EL (cell line): ENCODE measurements around the gene LY6G6F.
"Not testable (repeated sequence)": the region's sequence is repeated elsewhere in the genome, so short reads cannot be mapped to it uniquely, and the experiment has no call there.

Source experiments
- DNase-seq: peaks from one replicate; pipeline ENCODE4 v3.0.0-alpha.2; 2016

The LY6G6F gene

DNA sequence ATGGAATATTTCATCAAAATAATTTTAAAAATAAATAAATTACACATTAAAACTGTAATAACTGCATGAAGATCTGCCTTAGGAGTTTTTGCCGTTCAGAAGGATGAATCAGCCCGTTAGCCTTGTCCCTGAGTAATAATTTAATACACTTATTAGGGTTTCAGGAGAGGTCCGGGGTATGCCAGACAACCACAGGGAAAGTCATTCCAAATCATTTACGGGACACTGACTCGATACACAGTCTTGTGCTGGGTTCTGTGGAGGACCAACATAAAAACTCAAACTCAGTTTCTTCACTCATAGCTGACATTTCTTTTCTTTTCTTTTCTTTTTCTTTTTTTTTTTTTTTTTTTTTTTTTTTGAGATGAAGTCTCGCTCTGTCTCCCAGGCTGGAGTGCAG is 735 bp upstream of the LY6G6F start:
- DNase-seq: peak; percentile 28

DNA sequence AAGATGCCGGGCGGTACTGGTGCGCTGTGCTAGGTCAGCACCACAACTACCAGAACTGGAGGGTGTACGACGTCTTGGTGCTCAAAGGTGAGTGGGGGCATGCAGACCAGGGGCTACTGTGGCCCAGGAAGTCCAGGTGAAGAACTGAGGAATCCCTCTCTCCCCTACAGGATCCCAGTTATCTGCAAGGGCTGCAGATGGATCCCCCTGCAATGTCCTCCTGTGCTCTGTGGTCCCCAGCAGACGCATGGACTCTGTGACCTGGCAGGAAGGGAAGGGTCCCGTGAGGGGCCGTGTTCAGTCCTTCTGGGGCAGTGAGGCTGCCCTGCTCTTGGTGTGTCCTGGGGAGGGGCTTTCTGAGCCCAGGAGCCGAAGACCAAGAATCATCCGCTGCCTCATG is 1.0 kb downstream of the LY6G6F start:
- DNase-seq: no peak

DNA sequence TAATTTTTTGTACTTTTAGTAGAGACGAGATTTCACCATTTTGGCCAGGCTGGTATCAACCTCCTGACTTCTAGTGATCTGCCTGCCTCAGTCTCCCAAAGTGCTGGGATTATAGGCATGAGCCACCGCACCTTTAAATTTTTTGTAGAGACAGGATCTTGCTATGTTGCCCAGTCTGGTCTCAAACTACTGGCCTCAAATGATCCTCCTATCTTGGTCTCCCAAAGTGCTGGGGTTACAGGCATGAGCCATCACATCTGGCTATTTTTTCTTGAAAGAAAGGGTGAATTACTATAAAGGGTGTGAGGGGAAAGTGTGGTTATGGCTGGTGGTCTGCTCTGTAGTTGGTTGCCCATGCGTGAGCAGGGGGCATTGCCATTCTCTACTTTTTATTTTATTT is 1.6 kb downstream of the LY6G6F start:
- no peak for DNase-seq

DNA sequence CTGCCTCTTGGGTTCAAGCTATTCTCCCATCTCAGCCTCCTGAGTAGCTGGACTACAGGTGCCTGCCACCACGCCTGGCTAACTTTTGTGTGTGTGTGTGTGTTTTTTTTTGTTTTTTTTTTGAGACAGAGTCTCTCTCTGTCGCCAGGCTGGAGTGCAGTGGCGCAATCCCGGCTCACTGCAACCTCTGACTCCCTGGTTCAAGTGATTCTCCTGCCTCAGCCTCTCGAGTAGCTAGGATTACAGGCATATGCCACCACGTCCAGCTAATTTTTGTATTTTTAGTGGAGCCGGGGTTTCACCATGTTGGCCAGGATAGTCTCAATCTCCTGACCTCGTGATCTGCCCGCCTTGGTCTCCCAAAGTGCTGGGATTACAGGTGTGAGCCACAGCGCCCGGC is 2.5 kb downstream of the LY6G6F start:
- not testable (repeated sequence) for DNase-seq

DNA sequence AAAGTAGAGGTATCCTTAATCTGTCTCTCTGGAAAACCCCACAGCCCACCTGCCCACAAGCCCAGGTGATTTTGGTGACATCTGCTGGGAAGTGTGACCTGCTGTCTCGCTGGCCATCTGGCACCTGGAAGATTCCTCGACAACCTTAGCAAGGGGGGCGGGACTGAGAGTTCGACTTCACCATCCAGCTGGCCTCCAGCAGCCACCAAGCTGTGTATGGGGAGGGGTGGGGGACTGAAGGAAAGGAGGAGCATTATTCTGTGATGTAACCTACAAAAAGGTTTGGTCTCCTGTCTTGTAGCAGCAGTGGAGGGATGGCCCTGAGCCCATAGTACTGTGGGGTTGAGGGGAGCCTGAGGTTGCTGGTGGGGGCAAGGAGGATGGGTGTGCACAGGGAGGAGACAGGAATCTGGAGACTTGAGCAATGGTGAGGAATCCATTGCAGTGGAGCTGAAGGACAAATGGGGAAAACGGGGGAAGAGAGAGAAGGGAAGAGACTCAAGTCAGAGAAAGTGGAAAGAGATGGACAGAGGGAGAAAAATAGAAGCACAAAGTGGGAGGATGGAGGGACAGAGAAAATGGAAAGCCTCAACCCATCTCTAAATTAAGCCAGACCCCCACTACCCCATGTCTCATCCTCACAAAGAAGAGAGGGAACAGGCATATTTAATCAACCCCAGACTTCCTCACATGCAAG is 4.0 kb downstream of the LY6G6F start:
- no peak for DNase-seq

DNA sequence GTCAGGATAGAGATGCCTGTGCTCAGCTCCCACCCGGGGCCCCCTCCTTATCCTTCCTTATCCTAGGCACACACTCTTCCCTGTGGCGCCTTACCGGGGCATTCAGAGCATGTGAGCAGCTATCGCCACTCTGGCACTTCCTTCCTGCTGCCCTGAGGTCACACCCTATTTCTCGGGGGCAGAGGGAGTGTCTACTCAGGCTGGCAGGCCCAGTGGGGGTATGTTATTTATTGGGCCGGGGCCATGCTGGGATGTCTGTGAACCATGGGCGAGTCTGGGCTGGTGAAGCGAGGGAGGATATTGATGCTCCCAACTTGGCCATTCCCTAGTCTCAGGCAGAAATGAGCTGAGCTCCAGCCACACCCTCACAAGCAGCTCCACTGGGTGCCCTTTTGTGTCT is 4.6 kb downstream of the LY6G6F start:
- DNase-seq: no peak

DNA sequence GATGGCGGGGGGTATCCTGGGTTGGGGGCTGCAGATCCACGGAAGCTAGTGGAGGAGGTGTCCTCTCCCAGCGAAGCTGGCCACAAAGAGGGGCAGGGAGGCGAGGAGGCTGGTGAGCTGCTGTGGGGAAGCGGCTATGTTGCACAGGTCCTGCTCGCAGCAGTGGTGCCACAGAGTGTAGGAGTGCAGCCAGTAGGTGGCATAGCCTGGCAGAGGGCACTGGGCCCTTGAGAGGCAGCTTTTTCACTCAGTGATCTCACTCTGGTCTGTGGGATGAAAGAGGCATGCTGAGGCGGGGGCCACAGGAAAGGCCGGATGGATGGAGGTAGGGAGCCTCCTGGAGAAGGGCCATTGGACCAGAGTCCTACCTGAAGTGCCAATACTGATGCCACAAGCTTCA is 5.6 kb downstream of the LY6G6F start:
- no peak for DNase-seq

DNA sequence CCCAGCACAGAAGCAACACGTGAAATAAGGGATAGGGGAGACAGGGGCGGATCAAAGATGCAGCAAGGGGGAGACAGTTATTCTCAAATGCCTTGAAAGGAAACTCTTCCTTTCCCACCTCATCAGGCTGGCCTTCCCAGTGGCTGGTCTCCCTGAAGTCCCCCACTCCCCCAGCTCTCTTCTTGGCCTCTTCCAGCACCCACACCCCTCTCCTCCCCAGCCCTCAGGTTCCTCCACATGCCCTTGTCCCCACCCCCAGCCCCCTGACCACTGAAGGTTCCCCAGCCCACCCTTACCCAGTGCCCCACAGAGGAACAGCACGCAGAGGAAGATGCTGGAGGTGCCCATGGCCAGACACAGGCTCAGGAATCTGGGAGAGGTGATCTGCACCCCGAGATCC is 6.8 kb downstream of the LY6G6F start:
- no peak for DNase-seq

DNA sequence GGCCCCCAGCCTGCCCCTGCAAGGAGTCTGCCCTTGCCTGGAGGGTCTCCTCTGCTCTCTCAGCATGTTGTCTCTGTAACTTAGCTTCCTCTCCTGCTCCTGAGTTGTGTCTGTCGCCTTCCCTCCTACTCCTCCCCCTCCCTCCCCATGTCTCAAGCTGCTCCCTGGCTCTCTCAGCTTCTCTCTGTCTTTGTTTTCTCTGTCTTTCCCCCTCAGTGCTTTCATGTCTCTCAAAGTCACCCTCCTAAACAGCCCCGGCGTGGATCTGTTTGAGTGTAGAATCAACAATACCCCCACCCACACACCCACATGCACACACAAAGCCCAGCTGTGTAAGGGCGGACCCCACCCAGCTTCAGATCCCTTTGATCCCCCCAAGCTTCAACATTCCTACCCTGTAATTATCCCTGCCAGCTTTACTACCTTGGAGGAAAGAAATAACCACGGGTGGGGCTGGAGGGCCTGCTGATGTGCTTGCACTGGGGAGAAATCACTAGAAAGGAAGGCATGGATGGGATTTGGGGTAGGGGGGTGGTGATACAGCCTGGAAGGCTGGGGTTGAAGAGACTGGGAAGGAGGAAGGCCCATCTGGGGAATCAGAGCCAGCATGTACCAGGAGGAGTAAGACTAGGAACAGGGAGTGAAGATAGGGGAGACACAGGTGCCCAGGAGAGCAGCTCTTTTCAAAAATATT is 7.5 kb downstream of the LY6G6F start:
- DNase-seq: no peak

DNA sequence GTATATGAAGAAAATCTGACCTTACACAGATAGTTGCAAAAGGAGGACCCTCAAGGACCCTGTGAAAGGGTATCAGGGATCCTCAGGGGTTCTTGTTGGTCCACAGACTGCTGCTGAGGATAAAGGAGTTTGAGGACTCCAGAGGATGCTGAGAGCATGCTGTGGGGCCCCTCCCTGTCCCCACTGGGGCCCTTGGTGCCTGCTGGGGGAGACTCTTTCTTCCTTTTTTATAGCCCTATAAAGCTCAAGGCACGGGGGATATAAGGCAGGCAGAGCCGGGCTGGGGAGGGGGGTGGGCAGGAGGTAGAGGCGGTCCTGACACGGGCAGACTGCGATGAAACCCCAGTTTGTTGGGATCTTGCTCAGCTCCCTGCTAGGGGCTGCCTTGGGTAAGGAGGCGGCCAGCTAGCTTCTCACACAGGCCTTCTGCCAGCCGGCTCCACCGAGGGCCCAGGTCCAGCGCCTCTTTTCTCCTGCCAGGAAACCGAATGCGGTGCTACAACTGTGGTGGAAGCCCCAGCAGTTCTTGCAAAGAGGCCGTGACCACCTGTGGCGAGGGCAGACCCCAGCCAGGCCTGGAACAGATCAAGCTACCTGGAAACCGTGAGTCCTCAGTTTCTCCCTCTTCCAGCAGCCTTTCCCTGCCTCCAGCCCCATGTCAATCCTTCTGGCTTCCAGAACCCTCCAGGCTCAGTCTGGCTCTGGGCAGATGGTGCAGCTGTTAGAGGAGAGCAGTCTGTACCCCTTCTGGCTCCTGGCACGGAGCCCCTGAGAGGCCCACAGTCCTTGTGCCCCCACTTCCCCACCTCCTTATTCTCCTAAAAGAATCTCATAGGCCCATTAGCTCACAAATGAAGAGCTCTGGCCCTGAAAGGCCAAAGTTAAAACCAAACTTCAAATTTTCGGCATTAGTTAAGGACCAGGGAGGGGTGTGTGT is 8.6 kb downstream of the LY6G6F start, which contains the start of gene LY6G6D:
Gene LY6G6D (plus strand): TSS at position 327 of the 937 bp plus-strand sequence. CDS start 8 bp downstream, at position 335.
- no peak for DNase-seq

DNA sequence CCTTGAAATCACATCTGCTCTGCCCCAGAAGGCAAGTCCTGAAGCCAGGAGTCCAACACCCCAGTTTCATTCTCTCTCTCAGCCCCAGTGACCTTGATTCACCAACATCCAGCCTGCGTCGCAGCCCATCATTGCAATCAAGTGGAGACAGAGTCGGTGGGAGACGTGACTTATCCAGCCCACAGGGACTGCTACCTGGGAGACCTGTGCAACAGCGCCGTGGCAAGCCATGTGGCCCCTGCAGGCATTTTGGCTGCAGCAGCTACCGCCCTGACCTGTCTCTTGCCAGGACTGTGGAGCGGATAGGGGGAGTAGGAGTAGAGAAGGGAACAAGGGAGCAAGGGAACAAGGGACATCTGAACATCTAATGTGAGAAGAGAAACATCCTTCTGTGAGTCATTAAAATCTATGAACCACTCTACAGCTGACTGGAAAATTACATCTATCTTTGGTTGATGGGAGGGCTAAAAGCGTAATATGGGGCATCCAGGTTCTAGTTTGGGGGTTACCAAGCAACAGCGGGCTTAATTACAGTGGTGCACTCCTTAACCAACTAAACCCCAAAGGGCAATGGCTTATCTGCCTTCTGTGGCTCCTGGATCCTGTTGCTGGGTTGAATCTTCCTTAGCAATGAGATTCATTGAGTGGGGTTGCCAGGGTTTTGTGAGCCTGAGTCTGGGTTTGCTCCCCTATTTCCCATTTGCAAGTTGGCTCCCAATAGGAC is 11.0 kb downstream of the LY6G6F start:
- DNase-seq: no peak

DNA sequence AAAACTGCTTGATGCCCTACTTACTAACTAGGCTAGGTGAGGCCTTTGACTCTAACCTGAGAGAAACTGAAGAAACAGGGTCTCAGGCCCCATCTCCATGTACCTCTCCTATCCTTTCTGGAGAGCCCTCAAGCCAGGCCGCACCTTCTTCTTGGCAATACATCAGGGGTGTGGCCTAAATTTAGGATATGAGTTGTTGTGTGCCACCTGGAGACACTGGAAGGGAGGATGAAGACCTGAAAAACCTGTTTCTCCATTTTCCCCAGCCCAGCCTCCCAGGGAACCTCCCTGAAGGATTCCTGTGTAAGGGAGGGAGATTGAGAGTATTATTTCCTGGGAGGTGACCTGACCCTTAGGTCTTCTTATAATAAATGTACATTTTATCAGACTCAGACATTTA is 11.6 kb downstream of the LY6G6F start:
- DNase-seq: no peak

DNA sequence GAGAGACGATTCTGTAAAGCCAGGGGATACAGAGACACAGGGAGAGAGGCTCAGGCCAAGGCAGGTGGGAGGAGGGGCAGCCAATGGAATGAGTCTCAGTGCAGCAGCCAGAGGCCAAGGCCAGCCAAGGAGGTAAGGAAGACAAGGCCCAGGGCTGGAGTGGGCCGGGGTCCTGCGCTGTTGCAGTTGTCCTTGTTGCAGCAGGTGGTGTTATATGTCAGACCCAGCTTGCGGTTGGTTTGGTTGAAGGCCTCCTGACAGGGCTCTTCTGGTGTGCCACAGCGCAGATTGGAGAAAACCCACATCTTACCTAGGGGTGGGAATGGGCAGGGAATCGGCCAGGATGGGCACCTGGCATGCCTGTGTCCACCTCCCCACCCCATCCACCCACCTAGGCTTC is 12.3 kb downstream of the LY6G6F start:
- no peak for DNase-seq

DNA sequence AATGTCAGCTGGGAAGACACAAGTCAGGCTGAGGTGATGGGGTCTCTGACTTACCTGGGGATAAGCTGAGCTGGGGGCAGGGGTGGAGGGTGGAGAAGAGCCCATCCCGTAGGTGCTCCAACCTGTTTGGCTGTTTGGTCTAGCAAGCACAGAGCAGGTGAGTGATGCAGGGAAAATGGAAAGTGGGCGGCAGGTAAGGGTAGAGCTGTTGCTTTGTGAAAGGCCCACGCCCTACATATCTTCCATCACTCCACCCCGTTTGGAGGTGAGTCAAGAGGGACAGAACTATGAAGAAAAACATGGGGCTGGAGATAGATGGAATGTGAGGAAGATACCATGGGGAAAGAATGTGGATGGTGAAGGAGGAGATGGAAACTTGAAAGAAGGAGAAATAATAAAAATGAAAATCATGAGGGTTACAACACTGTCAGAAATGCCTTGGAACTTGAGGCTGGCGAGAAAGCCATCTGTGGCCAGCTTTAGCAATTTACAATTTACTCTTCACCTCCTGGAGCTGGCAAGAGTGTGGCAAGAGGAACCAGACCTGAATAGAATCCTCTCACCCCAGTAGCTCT is 13.6 kb downstream of the LY6G6F start:
- no peak for DNase-seq

DNA sequence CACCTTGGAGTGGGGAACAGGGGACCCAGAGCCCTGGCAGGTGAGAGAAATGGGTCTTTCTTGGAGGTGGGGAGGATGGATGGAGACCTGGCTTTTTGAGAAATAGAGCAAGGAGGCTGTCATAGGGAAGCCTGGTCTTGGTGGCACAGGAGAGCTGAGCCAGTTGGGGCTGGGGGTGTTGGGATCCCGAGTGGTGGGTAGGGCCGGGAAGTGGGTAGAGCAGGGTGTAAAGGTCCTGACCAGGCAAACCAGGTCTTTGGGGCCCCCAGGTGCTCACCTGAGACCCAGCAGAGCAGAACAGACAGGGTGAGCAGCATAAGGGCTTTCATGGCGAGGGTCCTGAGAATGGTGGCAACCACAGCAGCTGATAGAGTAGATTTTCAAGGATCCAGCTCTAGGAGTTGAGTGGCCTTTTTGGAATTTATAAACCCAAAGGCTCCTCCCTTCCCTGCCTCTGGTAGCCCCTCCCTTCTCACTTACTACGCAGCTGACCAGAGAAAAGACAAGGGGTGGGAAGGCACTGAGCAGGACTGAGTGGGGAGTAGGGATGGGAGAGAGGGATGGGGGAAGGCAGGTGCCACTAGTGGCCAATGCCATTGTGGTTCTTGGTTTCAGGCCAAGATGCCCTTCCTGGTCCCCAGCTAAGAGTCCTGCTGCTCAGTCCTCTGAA is 14.8 kb downstream of the LY6G6F start, which contains the start of gene LY6G6C:
Gene LY6G6C (minus strand): TSS at position 396 of the 670 bp plus-strand sequence. CDS start 67 bp downstream, at position 329.
- DNase-seq: no peak

DNA sequence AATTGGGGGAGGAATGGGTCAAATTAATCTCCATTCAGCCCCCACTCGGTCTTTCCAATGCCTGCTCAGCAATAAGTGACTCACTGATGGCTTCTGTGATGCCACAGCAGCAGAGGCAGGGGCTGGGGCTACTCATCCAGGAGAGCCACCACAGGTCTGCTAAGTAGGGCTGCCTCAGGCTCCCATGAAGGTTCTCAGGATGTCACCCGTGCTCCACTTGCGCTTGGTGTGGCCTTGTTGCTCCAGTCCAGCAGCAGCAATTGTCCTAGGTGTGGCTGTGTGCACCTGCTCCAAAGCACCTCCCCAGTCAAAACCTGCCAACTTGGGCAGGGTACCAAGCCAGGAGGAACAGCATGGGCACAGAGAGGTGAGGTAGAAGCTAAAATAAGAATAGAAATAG is 15.5 kb downstream of the LY6G6F start:
- DNase-seq: no peak

DNA sequence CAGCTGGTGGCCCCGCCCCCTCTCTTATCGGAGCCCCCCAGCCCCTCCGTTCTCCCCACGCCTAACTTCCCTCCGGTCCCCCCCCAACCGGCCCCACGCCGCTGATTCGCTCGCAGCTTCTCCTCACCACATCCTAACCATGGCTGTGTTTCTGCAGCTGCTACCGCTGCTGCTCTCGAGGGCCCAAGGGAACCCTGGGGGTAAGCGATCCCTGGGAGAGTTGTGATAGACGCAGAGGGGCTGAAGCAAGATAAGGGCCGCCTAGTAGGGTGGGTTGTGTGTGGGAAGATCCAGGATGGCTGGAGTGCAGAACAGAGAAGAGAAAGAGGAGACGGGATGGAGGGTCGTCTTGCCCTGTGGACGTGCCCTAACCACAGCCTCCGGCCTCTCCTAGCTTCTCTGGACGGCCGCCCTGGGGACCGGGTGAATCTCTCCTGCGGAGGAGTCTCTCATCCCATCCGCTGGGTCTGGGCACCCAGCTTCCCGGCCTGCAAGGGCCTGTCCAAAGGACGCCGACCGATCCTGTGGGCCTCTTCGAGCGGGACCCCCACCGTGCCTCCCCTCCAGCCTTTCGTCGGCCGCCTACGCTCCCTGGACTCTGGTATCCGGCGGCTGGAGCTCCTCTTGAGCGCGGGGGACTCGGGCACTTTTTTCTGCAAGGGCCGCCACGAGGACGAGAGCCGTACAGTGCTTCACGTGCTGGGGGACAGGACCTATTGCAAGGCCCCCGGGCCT is 16.7 kb downstream of the LY6G6F start, which contains the start of gene MPIG6B:
Gene MPIG6B (plus strand): TSS at position 129 of the 735 bp plus-strand sequence. CDS start 11 bp downstream, at position 140.
- no peak for DNase-seq

DNA sequence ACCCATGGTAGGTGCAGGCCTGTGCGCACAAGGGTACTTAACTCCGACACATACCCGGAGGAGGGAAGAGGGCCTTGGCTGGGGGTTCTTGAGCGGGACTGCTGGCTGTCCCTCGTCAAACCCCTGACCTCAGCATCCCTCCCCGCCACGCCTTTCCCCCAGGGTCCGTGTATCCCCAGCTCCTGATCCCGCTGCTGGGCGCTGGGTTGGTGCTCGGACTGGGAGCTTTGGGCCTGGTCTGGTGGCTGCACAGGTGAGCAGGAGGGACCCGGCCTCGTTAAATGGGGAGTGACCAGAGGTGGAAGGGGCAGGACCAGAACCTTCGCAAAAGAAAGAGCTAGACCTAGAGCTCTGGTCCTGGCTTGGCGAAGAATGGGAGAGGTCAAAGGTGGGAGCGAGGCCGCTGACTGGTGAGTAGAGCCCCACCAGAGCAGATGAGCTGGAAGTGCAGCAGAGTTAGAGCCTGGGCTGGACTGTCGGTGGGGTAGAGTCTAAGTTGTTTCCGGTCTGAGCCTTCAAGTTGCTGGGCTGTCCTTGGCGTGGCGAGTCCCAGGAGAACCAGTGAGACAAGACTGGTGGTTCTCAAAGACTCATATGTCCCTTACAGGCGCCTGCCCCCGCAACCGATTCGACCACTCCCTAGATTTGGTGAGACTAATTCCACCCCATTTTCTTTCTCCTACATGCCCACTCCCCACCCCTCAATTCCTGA is 17.5 kb downstream of the LY6G6F start:
- no peak for DNase-seq

DNA sequence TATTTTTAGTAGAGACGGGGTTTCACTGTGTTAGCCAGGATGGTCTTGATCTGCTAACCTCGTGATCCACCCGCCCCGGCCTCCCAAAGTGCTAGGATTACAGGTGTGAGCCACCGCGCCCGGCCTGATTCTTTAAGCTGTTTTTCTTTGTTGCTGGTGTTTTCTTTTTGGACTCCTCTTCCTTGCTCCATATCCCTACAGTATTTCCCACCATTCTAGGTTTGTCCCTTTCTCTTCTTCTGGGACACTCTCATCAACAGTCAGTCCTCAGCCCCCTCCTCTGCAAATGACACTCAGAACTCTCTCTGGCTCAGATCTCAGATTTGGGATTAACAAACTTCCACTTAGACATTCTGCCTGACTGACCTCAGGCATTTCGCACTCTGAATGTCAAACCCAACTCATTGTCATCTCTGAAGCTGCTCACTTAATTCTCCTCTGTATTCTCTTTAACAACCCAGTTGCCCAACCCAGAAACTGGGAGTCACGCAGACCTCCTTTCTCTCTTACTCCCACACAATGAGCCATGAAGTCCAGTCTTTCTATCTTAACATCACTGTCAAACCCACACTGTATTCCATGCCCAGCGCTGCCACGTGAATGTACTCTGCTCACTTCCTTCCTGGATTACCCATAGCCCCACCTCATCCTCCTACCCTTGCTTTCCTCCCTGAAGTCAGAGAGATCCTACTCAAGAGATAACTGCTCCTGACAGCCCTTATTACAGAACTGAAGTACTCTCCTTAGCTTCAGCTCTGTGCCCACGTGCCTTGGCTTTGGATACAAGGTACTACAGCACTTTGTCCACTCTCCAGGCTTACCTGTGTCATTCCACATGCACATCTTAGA is 19.1 kb downstream of the LY6G6F start:
- DNase-seq: no peak
